HL-60 (cell line): ENCODE measurements around the gene NAV2.

Source experiments
- DNase-seq, 2 experiments: peaks; one replicate each; pipeline ENCODE4 v3.0.0-alpha.2; 2010 to 2020; ENCODE audit warnings: low read depth in 1 of 2, low spot score in 1 of 2
- H3K27ac ChIP-seq: fragments of 250-450 bp; sonication (Bioruptor Pico); replicated peaks from 2 replicates; pipeline ENCODE4 v1.5.1; 2020; ENCODE audit warnings: mild to moderate bottlenecking, moderate library complexity
- H3K27me3 ChIP-seq: fragments of 250-450 bp; sonication (Bioruptor Pico); 2 replicates; pipeline ENCODE4 v1.5.1; 2021; ENCODE audit warnings: mild to moderate bottlenecking, moderate library complexity; ENCODE audit not compliant: insufficient read depth, poor library complexity, severe bottlenecking
- H3K4me3 ChIP-seq: replicated peaks from 2 replicates; pipeline ENCODE4 v1.5.1; 2011; ENCODE audit warnings: mild to moderate bottlenecking, control low read depth, low read length; ENCODE audit not compliant: insufficient read depth
- CTCF ChIP-seq: IDR thresholded peaks from one replicate; pipeline ENCODE4 v1.5.1; 2011; ENCODE audit warnings: low read length, control low read depth, inconsistent platforms; ENCODE audit not compliant: insufficient read depth
- GABPA ChIP-seq: IDR thresholded peaks from 2 replicates; pipeline ENCODE4 v1.6.1; 2012; ENCODE audit warnings: low read depth
- POLR2AphosphoS5 ChIP-seq: IDR thresholded peaks from 2 replicates; pipeline ENCODE4 v1.6.1; 2012; ENCODE audit warnings: low read depth
- REST ChIP-seq: IDR thresholded peaks from 2 replicates; pipeline ENCODE4 v1.6.1; 2012; ENCODE audit warnings: low read depth; ENCODE audit not compliant: insufficient replicate concordance
- SPI1 ChIP-seq: IDR thresholded peaks from 2 replicates; pipeline ENCODE4 v1.6.1; 2012; ENCODE audit warnings: low read depth, mild to moderate bottlenecking, borderline replicate concordance

Gene NAV2

GRCh38 chr11:19996571-19996970, 283.9 kb downstream of the NAV2 start:
- TF ChIP-seq SPI1 (no peak), REST (no peak), POLR2AphosphoS5 (no peak), CTCF (no peak), GABPA (no peak)
- Histone ChIP-seq H3K27ac (no peak overlapping the region), H3K4me3 (no peak overlapping the region), H3K27me3 (no peaks in the 10 kb centered on the region)
- DNase-seq: no peak

DNA sequence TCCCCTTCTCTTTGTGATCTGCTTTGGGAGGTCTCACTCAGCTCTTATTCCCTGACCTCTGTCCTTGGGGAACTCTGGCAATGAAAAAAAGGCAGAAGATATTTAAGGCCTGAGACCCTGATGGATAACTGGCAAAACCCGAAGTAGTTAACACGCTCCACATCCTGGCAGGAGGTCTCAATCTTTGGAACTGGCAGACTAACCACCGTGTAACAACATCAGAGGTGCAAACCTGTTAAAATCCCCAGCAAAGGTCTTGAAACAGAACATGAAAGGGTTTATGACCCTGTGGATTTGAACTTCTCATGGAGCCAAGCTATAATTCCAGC, 287.3 kb downstream of the NAV2 start:
- H3K27ac ChIP-seq: no peak overlapping the region
- DNase-seq: no peak
- no peak overlapping the region for H3K4me3 ChIP-seq
- TF ChIP-seq REST (no peak), SPI1 (no peak), CTCF (no peak), POLR2AphosphoS5 (no peak), GABPA (no peak)
- H3K27me3 ChIP-seq: no peaks in the 10 kb centered on the region

GRCh38 chr11:20000351-20001134, 287.9 kb downstream of the NAV2 start:
- no peak for TF ChIP-seq REST
- TF ChIP-seq CTCF: no peak
- no peak for TF ChIP-seq GABPA
- TF ChIP-seq POLR2AphosphoS5: no peak
- no peak for TF ChIP-seq SPI1
- DNase-seq: no peak
- Histone ChIP-seq H3K4me3 (no peak overlapping the region), H3K27ac (no peak overlapping the region), H3K27me3 (no peaks in the 10 kb centered on the region)
